Breast epithelium (tissue), 4 donors: ENCODE measurements around the gene DSE. TPM values are rescaled to one million over a fixed set of nuclear protein-coding genes. Genes with fewer than 3 reads are reported as not detected.
"Not testable (repeated sequence)": the region's sequence is repeated elsewhere in the genome, so short reads cannot be mapped to it uniquely, and the experiment has no call there.

Experiments used
- DNase-seq, 2 donors: peaks; one replicate each; pipeline ENCODE4 v3.0.0-alpha.2; 2019; ENCODE audit warnings: low spot score in 2 of 2
- H3K27ac ChIP-seq, 2 donors: fragments of 200-600 bp; sonication (generic) in 1 of 2; one replicate each; pipeline ENCODE4 v1.5.1; 2016 to 2019; ENCODE audit warnings: mild to moderate bottlenecking in 1 of 2
- H3K27me3 ChIP-seq, 2 donors: fragments of 200-600 bp; sonication (generic) in 1 of 2; one replicate each; pipeline versions ENCODE4 v1.5.1 to v1.6.0; 2017 to 2019; ENCODE audit warnings: control low read depth in 1 of 2, mild to moderate bottlenecking in 1 of 2
- H3K36me3 ChIP-seq: fragments of 200-600 bp; one replicate; pipeline ENCODE4 v1.5.1; 2019
- H3K4me1 ChIP-seq, 2 donors: fragments of 200-600 bp; sonication (generic); one replicate each; pipeline ENCODE4 v1.5.1; 2016 to 2019; ENCODE audit warnings: control low read depth in 1 of 2
- H3K4me3 ChIP-seq, 3 donors: fragments of 200-600 bp; sonication (generic); 1 replicate in 2 of 3; 2 replicates in 1 of 3; pipeline ENCODE4 v1.5.1; 2016 to 2019; ENCODE audit warnings: mild to moderate bottlenecking in 3 of 3, moderate library complexity in 2 of 3
- H3K9me3 ChIP-seq, 2 donors: fragments of 200-600 bp; sonication (generic) in 1 of 2; one replicate each; pipeline ENCODE4 v1.5.1; 2016 to 2019; ENCODE audit warnings: control low read depth in 1 of 2
- POLR2A ChIP-seq: fragments of 450-650 bp; IDR thresholded peaks from one replicate; pipeline ENCODE4 v1.6.1; 2016; ENCODE audit warnings: antibody characterized with exemption, mild to moderate bottlenecking, moderate library complexity
- POLR2AphosphoS5 ChIP-seq, 3 donors: sonication (generic); formaldehyde crosslinking; IDR thresholded peaks; one replicate each; pipeline ENCODE4 v1.6.1; 2017; ENCODE audit warnings: antibody characterized with exemption in 3 of 3
- intact Hi-C: fragments of 100-400 bp; cut with DNase I; formaldehyde crosslinking; loops from one replicate; pipeline ENCODE4 v1.15.1; 2023; ENCODE audit warnings: low total_unique reads
- total RNA-seq, 3 donors: library from RNA; depleted of rRNA; stranded (reverse); fragments of >200 nt; gene quantifications; one replicate each; pipeline ENCODE4 v1.1.0, GENCODE V29; 2016
- TF ChIP-seq, protein P1 (sequence below), 3 donors: fragments of 450-650 bp; IDR thresholded peaks; one replicate each; pipeline ENCODE4 v1.5.1; 2016 to 2017; ENCODE audit warnings: antibody characterized with exemption in 3 of 3, mild to moderate bottlenecking in 3 of 3, moderate library complexity in 3 of 3

Gene DSE
- total RNA-seq, 3 donors from 2014 or later = 40.6 to 133 (median 50.9) TPM

DNA sequence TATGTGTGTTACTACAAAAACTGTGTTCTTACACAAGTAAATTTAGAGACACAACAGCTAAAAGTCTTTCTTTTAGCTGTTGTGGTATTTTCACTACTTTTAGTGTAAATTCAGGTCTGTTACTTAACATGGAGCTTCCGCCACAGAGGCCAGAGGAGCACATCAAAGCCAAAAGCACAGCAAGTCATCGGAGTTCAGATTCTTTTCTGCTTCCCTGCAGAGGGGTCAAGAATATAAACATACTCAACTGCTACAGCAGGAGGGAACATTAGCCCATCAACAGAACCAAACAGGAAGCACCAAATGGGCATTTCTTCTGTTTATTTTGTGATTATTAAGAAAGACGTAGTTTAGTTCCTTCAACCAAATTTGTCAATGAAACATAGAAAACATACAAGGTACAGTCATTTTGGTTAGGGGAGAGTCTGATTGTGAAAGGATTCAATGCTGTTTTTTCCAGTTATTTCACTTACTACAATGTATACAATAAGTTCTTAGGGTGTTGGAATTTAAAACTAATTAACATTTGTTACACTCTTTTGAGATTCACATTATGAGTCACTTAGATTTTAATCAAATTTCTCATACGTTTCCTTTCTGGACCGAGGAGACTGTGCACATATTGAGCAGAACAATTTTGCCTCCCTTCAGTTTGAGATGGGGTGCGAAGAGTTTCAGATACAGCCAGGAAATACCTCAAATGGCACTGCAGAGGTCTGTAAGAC is 42.8 kb upstream of the DSE start:
- Histone ChIP-seq H3K4me3 (no peak overlapping the region), H3K36me3 (no peaks in the 10 kb centered on the region), H3K27ac (no peak overlapping the region), H3K9me3 (no peaks in the 10 kb centered on the region), H3K4me1 (no peaks in the 10 kb centered on the region), H3K27me3 (no peaks in the 10 kb centered on the region)
- no peak for DNase-seq
- intact Hi-C loops = no loop called here
- TF ChIP-seq, protein P1, sequence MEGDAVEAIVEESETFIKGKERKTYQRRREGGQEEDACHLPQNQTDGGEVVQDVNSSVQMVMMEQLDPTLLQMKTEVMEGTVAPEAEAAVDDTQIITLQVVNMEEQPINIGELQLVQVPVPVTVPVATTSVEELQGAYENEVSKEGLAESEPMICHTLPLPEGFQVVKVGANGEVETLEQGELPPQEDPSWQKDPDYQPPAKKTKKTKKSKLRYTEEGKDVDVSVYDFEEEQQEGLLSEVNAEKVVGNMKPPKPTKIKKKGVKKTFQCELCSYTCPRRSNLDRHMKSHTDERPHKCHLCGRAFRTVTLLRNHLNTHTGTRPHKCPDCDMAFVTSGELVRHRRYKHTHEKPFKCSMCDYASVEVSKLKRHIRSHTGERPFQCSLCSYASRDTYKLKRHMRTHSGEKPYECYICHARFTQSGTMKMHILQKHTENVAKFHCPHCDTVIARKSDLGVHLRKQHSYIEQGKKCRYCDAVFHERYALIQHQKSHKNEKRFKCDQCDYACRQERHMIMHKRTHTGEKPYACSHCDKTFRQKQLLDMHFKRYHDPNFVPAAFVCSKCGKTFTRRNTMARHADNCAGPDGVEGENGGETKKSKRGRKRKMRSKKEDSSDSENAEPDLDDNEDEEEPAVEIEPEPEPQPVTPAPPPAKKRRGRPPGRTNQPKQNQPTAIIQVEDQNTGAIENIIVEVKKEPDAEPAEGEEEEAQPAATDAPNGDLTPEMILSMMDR (IDR thresholded peaks at IDR 0.05) = no peak
- TF ChIP-seq POLR2AphosphoS5 (IDR thresholded peaks at IDR 0.05) = no peak
- TF ChIP-seq POLR2A = no peak

DNA sequence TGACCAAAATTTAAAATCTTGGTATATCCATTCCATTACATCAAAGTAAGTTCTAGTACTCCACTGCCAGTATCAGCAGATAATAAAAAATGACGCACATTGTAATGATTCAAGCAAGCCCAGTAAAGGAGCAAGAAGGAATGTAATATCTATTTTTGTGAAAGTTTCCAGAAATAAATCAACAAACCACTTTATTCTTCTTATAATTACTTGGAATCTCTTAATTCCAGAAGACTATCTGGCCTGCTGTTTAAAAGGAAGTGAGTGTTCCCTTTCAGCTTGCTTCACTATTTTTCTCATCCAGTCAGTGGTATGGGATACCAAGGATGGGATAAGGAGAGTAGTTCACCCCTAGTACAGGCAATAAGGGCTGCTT is 42.2 kb upstream of the DSE start:
- Histone ChIP-seq H3K9me3 (no peaks in the 10 kb centered on the region), H3K27me3 (no peaks in the 10 kb centered on the region), H3K4me1 (no peaks in the 10 kb centered on the region), H3K4me3 (no peak overlapping the region), H3K27ac (no peak overlapping the region), H3K36me3 (no peaks in the 10 kb centered on the region)
- intact Hi-C loops = no loop called here
- DNase-seq = no peak
- TF ChIP-seq POLR2A (no peak), POLR2AphosphoS5 (IDR thresholded peaks at IDR 0.05) (no peak)
- TF ChIP-seq, protein P1 (IDR thresholded peaks at IDR 0.05) = no peak

DNA sequence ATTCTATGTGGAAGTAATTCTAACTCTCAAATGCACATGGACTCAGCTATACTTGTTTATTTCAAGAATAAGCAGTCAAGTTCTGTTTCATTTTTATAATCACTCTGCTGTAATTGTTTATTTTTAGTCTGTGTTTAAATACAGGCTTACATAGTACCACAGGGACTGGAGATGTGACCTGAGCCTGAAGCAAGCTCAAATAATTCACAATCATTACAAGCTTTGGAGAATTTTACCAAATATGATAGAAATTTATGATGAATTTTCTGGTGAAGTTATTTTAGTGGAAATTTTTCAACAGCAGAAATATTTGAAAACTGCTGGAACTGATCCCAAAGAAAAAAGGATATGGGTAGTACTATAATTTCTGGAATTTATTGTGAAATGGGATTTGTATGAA is 41.6 kb upstream of the DSE start:
- Histone ChIP-seq H3K36me3 (no peaks in the 10 kb centered on the region), H3K4me3 (no peak overlapping the region), H3K4me1 (no peaks in the 10 kb centered on the region), H3K27ac (no peak overlapping the region), H3K27me3 (no peaks in the 10 kb centered on the region), H3K9me3 (no peaks in the 10 kb centered on the region)
- TF ChIP-seq POLR2AphosphoS5 (IDR thresholded peaks at IDR 0.05) (no peak), POLR2A (no peak)
- TF ChIP-seq, protein P1 (IDR thresholded peaks at IDR 0.05) = no peak
- DNase-seq = no peak
- intact Hi-C loops = no loop called here

DNA sequence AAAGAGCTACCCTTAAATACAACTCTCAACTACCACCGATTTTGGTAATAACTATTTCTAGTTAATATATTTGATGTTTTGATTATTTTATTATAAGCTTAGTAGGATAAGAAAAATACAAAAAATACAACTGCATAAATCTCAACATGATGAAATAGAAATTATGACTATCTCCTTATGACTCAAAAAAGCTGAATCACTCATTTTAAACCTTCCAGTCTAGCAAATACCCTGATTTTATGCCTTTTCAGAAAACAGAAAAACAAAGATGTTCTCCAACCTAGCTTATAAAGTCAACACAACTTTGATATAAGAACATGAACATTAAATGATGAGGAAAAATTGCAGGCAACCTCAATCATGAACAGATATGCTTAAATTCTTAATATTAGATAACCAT is 40.2 kb upstream of the DSE start:
- no peak for DNase-seq

DNA sequence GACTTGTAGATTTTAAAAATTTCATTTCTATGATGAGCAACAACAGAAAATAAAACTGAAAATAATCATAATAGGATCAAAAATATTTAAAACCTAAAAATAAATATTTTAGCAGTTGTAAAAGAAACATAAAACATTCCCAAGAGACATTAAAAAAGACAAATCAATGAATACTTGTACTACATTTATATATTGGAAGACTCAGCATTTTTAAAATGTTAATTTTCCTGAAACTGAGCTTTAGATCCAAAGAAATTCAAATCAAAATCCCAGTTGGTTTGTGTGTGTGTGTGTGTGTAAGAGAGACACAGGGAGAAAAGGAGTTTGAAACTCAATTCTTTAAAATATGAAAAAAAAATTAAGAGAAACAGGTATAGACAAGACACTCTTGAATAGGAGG is 38.7 kb upstream of the DSE start:
- Histone ChIP-seq H3K27me3 (no peaks in the 10 kb centered on the region), H3K36me3 (no peaks in the 10 kb centered on the region), H3K9me3 (no peaks in the 10 kb centered on the region), H3K4me3 (no peak overlapping the region), H3K4me1 (no peaks in the 10 kb centered on the region), H3K27ac (no peak overlapping the region)
- no peak for DNase-seq
- intact Hi-C loops = no loop called here
- TF ChIP-seq, protein P1 (IDR thresholded peaks at IDR 0.05) = no peak
- TF ChIP-seq POLR2AphosphoS5 (IDR thresholded peaks at IDR 0.05) = no peak
- no peak for TF ChIP-seq POLR2A

More for the DNA sequence above, 40.2 kb upstream of the DSE start:
- Histone ChIP-seq H3K9me3 (no peaks in the 10 kb centered on the region), H3K27ac (no peak overlapping the region), H3K36me3 (no peaks in the 10 kb centered on the region), H3K27me3 (no peaks in the 10 kb centered on the region), H3K4me3 (no peak overlapping the region), H3K4me1 (no peaks in the 10 kb centered on the region)
- intact Hi-C loops = no loop called here
- TF ChIP-seq POLR2AphosphoS5 (IDR thresholded peaks at IDR 0.05) = no peak
- no peak for TF ChIP-seq POLR2A
- TF ChIP-seq, protein P1 (IDR thresholded peaks at IDR 0.05) = no peak

DNA sequence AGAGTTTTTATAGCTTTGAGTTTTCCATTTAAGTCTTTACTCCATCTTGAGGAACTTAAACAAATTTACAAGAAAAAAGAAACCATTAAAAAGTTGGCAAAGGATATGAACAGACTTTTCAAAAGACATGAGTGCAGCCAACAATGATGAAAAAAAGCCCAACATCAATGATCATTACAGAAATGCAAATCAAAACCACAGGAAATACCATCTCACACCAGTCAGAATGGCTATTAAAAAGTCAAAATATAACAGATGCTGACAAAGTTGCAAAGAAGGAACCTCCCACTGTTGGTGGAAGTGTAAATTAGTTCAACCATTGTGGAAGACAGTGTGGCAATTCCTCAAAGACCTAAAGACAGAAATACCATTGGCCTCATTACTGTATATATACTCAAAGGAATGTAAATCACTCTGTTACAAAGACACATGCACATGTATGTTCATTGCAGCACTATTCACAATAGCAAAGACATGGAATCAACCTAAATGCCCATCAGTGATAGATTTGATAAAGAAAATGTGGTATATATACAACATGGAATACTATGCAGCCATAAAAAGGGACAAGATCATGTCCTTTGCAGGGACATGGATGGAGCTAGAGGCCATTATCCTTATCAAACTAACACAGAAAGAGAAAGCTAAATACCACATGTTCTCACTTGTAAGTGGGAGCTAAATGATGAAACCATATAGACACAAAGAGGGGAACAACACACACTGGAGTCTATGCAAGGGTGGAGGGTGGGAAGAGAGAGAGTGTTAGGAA is 35.9 kb upstream of the DSE start:
- H3K9me3 ChIP-seq, DNase-seq, H3K27me3 ChIP-seq, intact Hi-C loops, H3K27ac ChIP-seq, H3K4me3 ChIP-seq, H3K36me3 ChIP-seq, H3K4me1 ChIP-seq: not testable (repeated sequence)
